ENCODE measurements around the gene CXADR.

DNA sequence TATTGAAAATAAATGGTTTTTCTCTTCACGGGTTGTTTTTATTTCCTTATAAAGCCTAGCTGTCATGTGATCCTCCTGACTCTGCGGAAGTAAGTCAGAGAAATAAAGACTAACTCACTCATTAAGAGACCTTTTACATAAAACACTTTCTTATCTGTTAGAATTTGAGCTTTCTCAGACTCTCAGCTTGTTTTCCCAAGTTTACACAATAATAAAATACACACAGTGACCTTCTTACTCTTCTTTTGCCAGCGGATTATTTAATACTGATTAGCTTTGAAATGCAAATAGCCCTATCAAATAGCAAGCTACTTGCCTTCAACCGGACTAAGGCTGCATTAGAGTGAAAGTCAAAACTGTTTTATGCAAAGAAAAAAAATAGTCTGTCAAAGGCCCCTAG lies 45.5 kb upstream of the CXADR start:
- TF ChIP-seq, protein P1, sequence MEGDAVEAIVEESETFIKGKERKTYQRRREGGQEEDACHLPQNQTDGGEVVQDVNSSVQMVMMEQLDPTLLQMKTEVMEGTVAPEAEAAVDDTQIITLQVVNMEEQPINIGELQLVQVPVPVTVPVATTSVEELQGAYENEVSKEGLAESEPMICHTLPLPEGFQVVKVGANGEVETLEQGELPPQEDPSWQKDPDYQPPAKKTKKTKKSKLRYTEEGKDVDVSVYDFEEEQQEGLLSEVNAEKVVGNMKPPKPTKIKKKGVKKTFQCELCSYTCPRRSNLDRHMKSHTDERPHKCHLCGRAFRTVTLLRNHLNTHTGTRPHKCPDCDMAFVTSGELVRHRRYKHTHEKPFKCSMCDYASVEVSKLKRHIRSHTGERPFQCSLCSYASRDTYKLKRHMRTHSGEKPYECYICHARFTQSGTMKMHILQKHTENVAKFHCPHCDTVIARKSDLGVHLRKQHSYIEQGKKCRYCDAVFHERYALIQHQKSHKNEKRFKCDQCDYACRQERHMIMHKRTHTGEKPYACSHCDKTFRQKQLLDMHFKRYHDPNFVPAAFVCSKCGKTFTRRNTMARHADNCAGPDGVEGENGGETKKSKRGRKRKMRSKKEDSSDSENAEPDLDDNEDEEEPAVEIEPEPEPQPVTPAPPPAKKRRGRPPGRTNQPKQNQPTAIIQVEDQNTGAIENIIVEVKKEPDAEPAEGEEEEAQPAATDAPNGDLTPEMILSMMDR (IDR thresholded peaks at IDR 0.05), result no peak
- TF ChIP-seq POLR2A (IDR thresholded peaks at IDR 0.05), result no peak
